CD4-positive, alpha-beta T cell treated with Interleukin-6 at 100 ng/mL for 8 hours (primary cell): ENCODE results near the gene LRP8.

Experiments used
- DNase-seq: peaks from one replicate; pipeline ENCODE4 v3.0.0-alpha.2; 2020; ENCODE audit warnings: mixed read lengths, low spot score

The LRP8 gene

DNA sequence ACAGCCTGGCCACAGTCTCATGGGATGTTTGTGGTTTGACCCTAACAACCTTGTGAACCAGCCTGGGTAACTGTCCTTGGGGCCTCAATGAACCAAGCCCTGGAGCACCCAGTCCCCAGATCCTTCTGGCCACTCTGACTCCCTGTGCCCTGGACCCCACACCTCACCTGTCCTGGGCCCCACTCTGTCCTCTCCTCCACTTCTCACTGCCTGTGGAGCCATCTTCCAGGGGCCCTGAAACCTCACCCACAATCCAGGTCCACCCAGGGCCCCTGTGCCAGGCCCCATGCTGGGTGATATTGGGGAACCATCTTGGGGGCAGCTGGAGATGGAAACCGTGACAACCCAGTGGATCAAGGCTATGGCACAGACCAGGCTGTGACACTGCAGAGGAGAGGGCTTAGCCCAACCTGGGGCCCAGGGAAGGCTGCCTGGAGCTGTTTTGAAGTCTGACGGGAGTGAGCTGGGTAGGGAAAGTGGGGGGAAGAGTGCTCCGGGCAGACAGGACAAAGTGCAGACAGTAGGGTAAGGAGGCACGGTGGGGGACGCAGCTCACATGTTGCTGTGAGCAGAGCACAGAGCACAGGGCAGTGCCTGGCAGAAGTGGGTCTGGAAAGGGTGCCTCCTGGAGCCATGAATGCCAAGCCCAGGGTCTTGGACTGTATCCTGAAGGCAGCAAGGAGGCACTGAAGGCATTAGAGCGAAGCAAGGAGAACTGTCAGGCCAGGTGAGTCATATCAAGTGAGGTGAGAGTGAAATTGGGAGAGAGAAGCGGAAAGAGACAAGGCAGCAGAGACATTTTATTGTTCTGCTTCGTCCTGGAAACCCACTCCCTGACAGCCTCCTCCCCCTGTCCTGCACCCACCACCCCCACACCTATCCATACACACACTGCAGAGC is 12.1 kb upstream of the LRP8 start:
- DNase-seq = no peak

DNA sequence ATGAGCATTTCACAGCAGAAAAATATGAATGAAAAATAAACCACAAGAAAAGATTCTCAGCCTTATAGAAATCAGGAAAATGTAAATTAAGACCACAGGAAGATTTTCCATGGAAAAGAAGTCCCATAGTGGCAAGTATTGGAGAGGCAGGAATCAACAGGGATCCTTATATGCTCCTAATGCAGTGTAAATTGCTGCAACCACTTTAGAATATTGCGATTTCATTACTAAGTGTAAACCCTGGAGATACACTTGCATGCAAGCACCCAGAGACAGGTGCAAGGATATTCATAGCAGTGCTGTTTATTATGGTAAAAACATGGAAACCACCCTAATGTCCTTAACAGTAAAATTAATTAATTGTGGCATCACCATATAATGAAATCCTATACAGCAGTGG is 10.6 kb upstream of the LRP8 start:
- DNase-seq = no peak

GRCh38 chr1:53337499-53337898 is 9.6 kb upstream of the LRP8 start:
- DNase-seq = no peak

DNA sequence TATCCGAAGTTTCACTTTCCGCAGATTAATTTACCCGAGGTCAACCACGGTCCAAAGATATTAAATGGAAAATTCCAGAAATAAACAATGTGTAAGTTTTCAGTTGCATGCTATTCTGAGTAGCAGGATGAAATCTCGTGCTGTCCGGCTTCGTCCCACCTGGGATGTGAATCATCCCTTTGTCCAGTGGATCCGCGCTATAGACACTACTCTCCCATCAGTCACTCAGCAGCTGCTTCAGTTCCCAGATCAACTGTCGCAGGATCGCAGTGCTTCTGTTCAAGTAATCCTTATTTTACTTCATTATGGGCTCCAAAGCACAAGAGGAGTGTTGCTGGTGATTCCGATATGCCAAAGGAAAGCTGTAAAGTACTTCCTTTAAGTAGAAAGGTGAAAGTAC is 8.3 kb upstream of the LRP8 start:
- no peak for DNase-seq

GRCh38 chr1:53335661-53336060 is 7.8 kb upstream of the LRP8 start:
- DNase-seq = no peak

- DNase-seq = peak; percentile 20
Measured at GRCh38 chr1:53334781-53335180, 6.9 kb upstream of the LRP8 start.

DNA sequence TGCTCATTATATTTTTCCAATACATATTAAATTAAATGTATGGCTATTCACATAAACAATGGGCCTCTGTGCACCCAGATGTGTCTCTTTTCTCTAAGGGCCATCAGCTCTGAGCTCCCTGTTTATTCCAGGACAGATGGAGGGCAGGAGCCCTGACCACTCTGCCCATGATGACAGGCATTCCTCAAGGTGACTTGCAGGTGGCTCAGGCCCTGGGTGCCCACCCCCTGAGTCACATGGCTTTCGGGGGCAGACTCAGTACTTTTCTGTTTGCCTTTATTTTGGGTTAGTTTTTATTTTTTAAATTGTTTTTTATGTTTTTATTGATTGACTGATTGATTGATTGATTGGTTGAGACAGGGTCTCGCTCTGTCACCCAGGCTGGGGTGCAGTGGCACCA is 6.4 kb upstream of the LRP8 start:
- DNase-seq = no peak

GRCh38 chr1:53332833-53333232 is 5.0 kb upstream of the LRP8 start:
- no peak for DNase-seq

GRCh38 chr1:53332186-53332564 is 4.3 kb upstream of the LRP8 start:
- DNase-seq = no peak

- no peak for DNase-seq
Measured at GRCh38 chr1:53331446-53332185, 3.7 kb upstream of the LRP8 start.

DNA sequence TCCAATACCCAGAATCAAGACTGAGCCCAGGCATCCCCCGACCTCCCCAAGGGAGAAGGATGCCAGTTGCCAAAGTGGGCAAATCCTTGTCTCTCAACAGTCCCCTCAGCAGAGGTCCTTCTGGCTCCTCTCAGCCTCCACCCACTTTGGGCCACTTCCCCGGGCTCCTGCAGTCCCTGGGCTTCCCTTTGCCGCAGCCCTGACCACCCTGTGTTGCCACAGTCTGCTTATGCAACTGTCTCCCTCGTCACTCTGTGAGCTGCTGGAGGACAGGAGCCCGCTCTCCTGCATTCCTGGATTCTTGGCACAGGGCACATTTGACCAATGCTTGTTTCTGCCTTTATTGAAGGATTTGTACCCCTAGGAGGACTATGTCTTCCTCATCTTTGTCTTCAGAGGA is 2.9 kb upstream of the LRP8 start:
- no peak for DNase-seq

GRCh38 chr1:53328541-53329499 is 950 bp upstream of the LRP8 start:
- peak; percentile 17 for DNase-seq

DNA sequence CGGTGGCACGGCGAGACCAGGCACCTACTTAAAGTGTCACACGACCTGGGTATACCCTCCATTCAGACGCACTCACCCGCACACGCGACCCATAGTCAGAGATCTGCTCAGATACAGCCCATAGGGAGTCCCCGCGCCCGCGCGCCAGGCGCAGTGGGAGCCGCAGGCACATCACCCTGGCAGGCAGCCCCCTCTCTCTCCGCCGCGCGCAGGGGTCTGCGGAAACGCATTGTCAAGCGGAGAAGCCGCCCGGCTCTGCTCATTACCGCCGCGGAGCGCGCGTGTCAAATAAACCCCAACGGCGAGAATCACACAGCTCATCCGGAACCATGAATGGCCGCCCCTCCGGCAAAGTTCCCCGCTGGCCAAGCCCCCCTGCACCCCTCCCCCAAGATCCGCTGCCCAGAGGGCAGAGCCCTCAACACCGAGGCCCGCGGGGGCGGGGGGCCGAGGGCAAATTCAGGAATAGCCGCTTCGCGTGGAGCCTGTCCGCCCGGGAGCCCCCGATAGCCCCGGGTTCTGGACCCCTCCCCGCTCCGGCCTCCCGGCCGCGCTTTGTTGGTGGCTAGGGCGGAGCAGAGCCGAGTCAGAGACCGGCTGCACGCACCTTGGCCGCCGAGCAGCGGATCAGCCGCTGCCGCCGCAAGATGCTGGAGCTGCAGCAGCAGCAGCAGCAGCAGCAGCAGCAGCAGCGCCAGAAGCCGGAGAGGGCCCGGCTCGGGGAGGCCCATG is 522 bp downstream of the LRP8 start:
- peak; percentile 36 for DNase-seq

- no peak for DNase-seq
Measured at GRCh38 chr1:53326598-53327181, 1.2 kb downstream of the LRP8 start.

DNA sequence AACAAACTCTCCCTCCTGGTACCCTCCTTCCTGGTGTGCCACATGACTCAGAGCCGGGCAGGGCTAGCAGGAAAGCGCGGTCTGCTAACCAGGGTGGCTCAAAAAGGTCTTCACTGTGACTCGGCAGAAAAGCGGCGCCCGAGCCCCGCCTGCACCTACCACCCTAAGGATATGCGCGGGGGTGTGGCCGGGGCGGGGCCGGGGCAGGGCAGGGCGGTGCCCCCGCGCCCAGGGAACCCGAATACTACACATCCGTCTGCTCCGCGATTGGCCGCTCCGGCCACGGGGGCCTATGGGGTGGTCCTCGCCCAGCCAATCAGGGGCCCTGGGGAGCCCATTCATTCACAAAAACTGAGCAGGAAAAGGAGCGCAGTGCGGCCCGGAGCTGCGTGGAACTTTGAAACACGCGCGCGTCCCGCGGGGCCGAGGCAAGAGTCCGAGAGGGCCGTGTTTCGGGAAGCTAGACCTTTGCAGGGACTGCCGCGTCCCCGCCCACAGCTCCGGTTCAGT is 1.7 kb downstream of the LRP8 start:
- peak; percentile 92 for DNase-seq

DNA sequence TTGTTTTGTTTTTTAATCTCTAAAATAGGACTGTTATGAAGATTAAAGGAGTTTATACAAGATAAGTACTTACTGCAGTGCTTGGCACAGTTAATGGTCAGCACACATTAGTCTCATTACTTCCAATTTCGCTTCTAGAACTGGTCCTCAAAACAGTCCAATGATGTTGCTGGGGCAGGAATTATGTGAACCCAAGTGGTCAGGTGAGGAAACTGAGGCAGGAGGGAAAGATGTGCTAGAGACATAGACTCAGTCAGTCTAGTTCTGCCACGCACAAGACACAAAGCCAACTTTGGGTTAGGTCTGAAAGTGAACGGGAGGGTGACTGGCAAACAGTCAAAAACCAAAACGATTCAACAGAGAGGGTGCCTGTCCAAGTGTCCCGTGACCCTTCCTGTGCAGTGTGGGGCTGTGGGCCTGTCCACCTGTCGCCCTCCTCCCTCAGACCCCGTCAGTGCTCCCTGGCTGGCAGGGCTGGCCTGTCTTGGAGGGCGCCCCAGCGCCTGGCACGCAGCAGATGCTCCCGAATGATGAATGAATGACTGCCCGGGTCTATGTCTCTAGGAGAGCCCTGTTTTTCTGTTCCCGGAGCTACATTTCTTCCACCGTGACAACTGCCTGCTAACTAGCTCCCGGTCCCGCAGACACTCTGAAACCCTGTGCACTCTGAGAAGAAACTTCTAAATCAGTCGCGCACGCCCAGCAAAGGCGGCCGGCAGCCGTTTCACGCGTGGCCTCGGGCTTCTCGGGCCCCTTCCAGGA is 2.4 kb downstream of the LRP8 start:
- DNase-seq = no peak

DNA sequence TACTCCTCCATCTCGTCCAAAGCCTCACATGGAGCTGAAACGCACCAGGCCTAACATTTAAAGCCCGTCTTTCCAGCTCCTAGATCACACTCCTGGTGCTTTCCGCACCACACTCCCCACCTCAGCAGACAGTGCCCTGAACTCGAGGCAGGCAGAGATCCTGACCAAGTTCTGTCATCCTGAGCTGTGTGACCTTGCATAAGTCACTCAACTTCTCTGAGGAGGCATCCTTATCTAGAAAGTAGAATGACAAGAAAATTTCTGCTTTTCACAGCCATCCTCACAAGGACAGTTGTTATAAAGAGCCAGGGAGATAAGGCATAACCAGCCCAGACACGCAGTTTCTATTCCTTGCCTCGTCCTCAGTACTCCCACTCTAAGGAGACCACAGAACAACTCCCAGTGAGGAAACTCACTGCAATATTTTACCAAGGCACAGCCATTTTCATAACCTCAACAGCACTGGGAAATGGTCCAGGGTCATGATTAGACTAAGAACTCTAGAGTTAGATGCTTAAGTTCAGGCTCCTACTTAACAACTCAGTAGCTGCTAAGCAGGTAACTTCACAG is 3.1 kb downstream of the LRP8 start:
- DNase-seq = no peak

GRCh38 chr1:53324321-53324720 is 3.5 kb downstream of the LRP8 start:
- DNase-seq = no peak

- DNase-seq = no peak
Measured at GRCh38 chr1:53323316-53323715, 4.6 kb downstream of the LRP8 start.
